Measurements from ENCODE around the gene MED26.
"Not testable (repeated sequence)": the region's sequence is repeated elsewhere in the genome, so short reads cannot be mapped to it uniquely, and the experiment has no call there.

The MED26 gene

GRCh38 chr19:16571822-16572331 lies 56.1 kb downstream of the MED26 start:
- DNase-seq: no peak

- DNase-seq: no peak
Measured at GRCh38 chr19:16571283-16571682, 56.7 kb downstream of the MED26 start.

GRCh38 chr19:16569609-16570320 lies 58.2 kb downstream of the MED26 start:
- DNase-seq: no peak

- no peak for DNase-seq
Measured at GRCh38 chr19:16566702-16567101, 61.3 kb downstream of the MED26 start.

GRCh38 chr19:16566161-16566560 lies 61.8 kb downstream of the MED26 start:
- DNase-seq: no peak

- no peak for DNase-seq
Measured at GRCh38 chr19:16564842-16565241, 63.2 kb downstream of the MED26 start.

GRCh38 chr19:16562608-16563025 lies 65.4 kb downstream of the MED26 start:
- no peak for DNase-seq

GRCh38 chr19:16561382-16561781 lies 66.6 kb downstream of the MED26 start:
- peak; percentile 71 for DNase-seq

- DNase-seq: no peak
Measured at GRCh38 chr19:16559780-16560276, 68.2 kb downstream of the MED26 start.

- no peak for DNase-seq
Measured at GRCh38 chr19:16554776-16555175, 73.2 kb downstream of the MED26 start.

GRCh38 chr19:16551902-16552301 lies 76.1 kb downstream of the MED26 start:
- DNase-seq: not testable (repeated sequence)

GRCh38 chr19:16548956-16549355 lies 79.0 kb downstream of the MED26 start:
- DNase-seq: no peak

GRCh38 chr19:16544473-16545231 lies 83.4 kb downstream of the MED26 start:
- DNase-seq: no peak

GRCh38 chr19:16543734-16544133 lies 84.3 kb downstream of the MED26 start:
- DNase-seq: not testable (repeated sequence)

- DNase-seq: no peak
Measured at GRCh38 chr19:16542910-16543472, 85.0 kb downstream of the MED26 start.

- DNase-seq: peak; percentile 96
Measured at GRCh38 chr19:16542045-16542909, 85.7 kb downstream of the MED26 start, which contains the start of gene CHERP. Gene CHERP (minus strand): TSS chr19:16542437. CDS start chr19:16542378, 59 bp downstream.

- no peak for DNase-seq
Measured at GRCh38 chr19:16541526-16542044, 86.4 kb downstream of the MED26 start.

- DNase-seq: no peak
Measured at GRCh38 chr19:16540948-16541347, 87.1 kb downstream of the MED26 start.

GRCh38 chr19:16537111-16537510 lies 90.9 kb downstream of the MED26 start:
- no peak for DNase-seq

GRCh38 chr19:16536130-16536529 lies 91.9 kb downstream of the MED26 start:
- DNase-seq: no peak

- DNase-seq: no peak
Measured at GRCh38 chr19:16535381-16535780, 92.6 kb downstream of the MED26 start.
